ENCODE data around the gene PMPCA. TPM values are rescaled to one million over a fixed set of nuclear protein-coding genes. Genes with fewer than 3 reads are reported as not detected.

PMPCA gene
- total RNA-seq, 1 experiment from 2014 or later = 94.5 TPM

- no peak overlapping the region for H3K23ac ChIP-seq (ENCODE audit: insufficient read length, low read depth, low read length)
- H3K9me3 ChIP-seq (ENCODE audit: control insufficient read depth, low read depth, low read length) = no peaks in the 10 kb centered on the region
- no peak overlapping the region for H3K4ac ChIP-seq (ENCODE audit: low read depth, low read length)
- no peak overlapping the region for H3T11ph ChIP-seq (ENCODE audit: low read length)
- no peak overlapping the region for H4K8ac ChIP-seq (replicated peaks; ENCODE audit: insufficient read length, low read depth, low read length)
- Mint-ChIP-seq H3K36me3 (ENCODE audit: insufficient read depth in 1 of 3, low read depth in 3 of 3) (peaks cover 22 to 69% (median 60%) of the 10 kb centered on the region in 3 experiments), H3K4me3 (peak overlapping the region; percentile 89 to 94), H3K9me3 (no peaks in the 10 kb centered on the region), H3K4me1 (peaks cover 11 to 12% of the 10 kb centered on the region in 2 experiments), H3K27me3 (ENCODE audit: low read depth) (no peaks in the 10 kb centered on the region), H3K27ac (peak overlapping the region in 2 of 3 experiments; percentile 20 to 90; a peak in 2 of 7 replicates)
- peaks cover 6% of the 10 kb centered on the region for H3K23me2 ChIP-seq (ENCODE audit: insufficient read length, low read depth, low read length, poor library complexity, severe bottlenecking)
- H4K91ac ChIP-seq (ENCODE audit: insufficient read length, low read depth, low read length) = no peak overlapping the region
- H2BK120ac ChIP-seq (ENCODE audit: low read depth, low read length, poor library complexity, severe bottlenecking) = no peak overlapping the region
- H3K79me2 ChIP-seq (ENCODE audit: insufficient read depth, low read length) = peaks cover 12% of the 10 kb centered on the region; the same call in 1 of the 2 replicates
- no peak overlapping the region for H2BK20ac ChIP-seq (ENCODE audit: low read depth, low read length, poor library complexity, severe bottlenecking)
- H2BK5ac ChIP-seq (ENCODE audit: insufficient read length, low read length) = no peak overlapping the region
- no peak overlapping the region for H2AFZ ChIP-seq (ENCODE audit: low read length)
- no peak overlapping the region for H2AK5ac ChIP-seq (ENCODE audit: insufficient read length, low read length)
- H3K27me3 ChIP-seq (ENCODE audit: insufficient read depth, low read length) = no peaks in the 10 kb centered on the region
- H3K56ac ChIP-seq (ENCODE audit: insufficient read length, low read depth, low read length) = no peak overlapping the region
- peak overlapping the region; percentile 74 for H3K9ac ChIP-seq (ENCODE audit: extremely low read depth, insufficient read length, low read length)
- no peaks in the 10 kb centered on the region for H3K4me1 ChIP-seq (ENCODE audit: insufficient read depth, low read length)
- no peak for TF ChIP-seq CTCF (conservative IDR thresholded peaks at IDR 0.05)
- no peak overlapping the region for H3K27ac ChIP-seq (ENCODE audit: insufficient read length, low read depth, low read length)
- DNase-seq = no peak
- no peaks in the 10 kb centered on the region for H4K20me1 ChIP-seq (ENCODE audit: control insufficient read depth, insufficient read depth, insufficient read length)
- peak overlapping the region; percentile 48; the same call in 1 of the 2 replicates for H3K14ac ChIP-seq (ENCODE audit: insufficient read depth, low read length)
- H3K18ac ChIP-seq (ENCODE audit: insufficient read length, low read depth, low read length) = no peak overlapping the region
- peak overlapping the region; percentile 94 for H3K4me2 ChIP-seq (ENCODE audit: insufficient read depth, insufficient read length, low read length)
- H2BK12ac ChIP-seq (ENCODE audit: insufficient read length, low read depth, low read length) = no peak overlapping the region
- H4K5ac ChIP-seq (ENCODE audit: insufficient read length, low read depth, low read length) = no peak overlapping the region
- peaks cover 7% of the 10 kb centered on the region for H3K79me1 ChIP-seq (ENCODE audit: insufficient read depth, low read depth, low read length, poor library complexity, severe bottlenecking)
- H2BK15ac ChIP-seq (ENCODE audit: low read depth, low read length) = no peak overlapping the region
- no CpG with 5 or more reads among the region's 67 CpGs for WGBS (ENCODE audit: extremely low coverage, insufficient read length, low lambda C conversion rate)
These were observed 11.1 kb upstream of the PMPCA start for GRCh38 chr9:136399176-136400037.
